ENCODE results near the gene ROR2.

GRCh38 chr9:91942201-91942600 lies 7.8 kb downstream of the ROR2 start:
- TF ChIP-seq REST (IDR thresholded peaks at IDR 0.05; ENCODE audit: insufficient read depth in 1 of 2, low read depth in 2 of 2, low read length in 2 of 2) (no peak), FOXP2 (optimal IDR thresholded peaks at IDR 0.05; ENCODE audit: borderline replicate concordance, extremely low read depth, extremely low read length, insufficient read depth) (no peak)
